Measurements from ENCODE around the gene MRPS23. TPM values are rescaled to one million over a fixed set of nuclear protein-coding genes. Genes with fewer than 3 reads are reported as not detected.

Gene MRPS23
- total and polyA plus RNA-seq, 2 of the 13 experiments (the other 11 are each of a cell fraction or from before 2014, with no cell fraction given) = 63.2 to 181 TPM

DNA sequence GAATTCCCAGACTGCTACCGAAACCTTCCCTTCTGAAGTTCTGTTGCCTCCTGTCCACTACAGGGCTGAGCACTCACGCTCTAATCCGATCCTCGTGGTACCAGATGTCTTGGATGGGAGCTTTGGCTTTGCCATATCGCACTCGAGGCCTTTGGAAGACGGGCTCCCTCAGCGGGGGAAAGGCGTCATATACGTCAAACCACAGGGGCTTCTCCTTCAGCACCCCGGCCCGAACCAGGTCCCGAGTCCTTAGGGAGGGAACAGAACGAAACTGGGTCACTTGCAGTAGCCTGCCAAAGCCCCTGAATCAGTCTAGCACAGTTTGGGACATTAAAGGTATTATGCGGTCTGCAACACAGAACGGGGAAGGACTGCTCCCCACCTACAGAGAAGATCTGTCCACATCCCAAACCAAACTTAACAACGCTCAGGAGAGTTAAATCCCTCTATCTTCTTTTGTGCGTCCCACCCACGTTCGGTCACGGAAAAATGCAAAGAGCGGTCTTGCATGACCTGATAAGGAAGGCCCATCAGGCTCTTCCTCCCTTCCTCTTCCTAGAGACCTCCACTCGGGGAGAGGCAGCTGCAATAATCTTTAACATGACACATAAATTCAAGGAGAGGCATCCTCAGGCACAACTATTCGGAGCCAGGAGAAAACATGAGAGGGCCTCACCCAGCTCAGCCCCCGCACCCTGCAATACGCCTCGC is 526 bp downstream of the MRPS23 start (continued):
- 0 out of 2 replicates have a peak, but pooled peaks have one; percentile 5 for TF ChIP-seq ZNF383 (CRISPR knock-in tag; IDR thresholded peaks at IDR 0.05; ENCODE audit: borderline replicate concordance)
- 0 out of 2 replicates have a peak, but pooled peaks have one; percentile 16 for TF ChIP-seq ZSCAN12 (CRISPR knock-in tag; IDR thresholded peaks at IDR 0.05)
- 0 out of 2 replicates have a peak, but pooled peaks have one; percentile 6 for TF ChIP-seq ATF1 (CRISPR knock-in tag; IDR thresholded peaks at IDR 0.05)
- no peak for TF ChIP-seq ZNF333 (CRISPR knock-in tag; IDR thresholded peaks at IDR 0.05; ENCODE audit: borderline replicate concordance)
- TF ChIP-seq ZBTB3 (CRISPR knock-in tag; IDR thresholded peaks at IDR 0.05; ENCODE audit: borderline replicate concordance, low read depth) = peak; percentile 27; the same call in 1 of the 2 replicates
- 0 out of 2 replicates have a peak, but pooled peaks have one; percentile 8 for TF ChIP-seq ZNF263 (CRISPR knock-in tag; IDR thresholded peaks at IDR 0.05)
- TF ChIP-seq REPIN1 (CRISPR knock-in tag; IDR thresholded peaks at IDR 0.05; ENCODE audit: borderline replicate concordance, low read depth) = no peak
- TF ChIP-seq ZNF816 (CRISPR knock-in tag; IDR thresholded peaks at IDR 0.05; ENCODE audit: borderline replicate concordance) = 0 out of 2 replicates have a peak, but pooled peaks have one; percentile 68
- TF ChIP-seq, protein P1, sequence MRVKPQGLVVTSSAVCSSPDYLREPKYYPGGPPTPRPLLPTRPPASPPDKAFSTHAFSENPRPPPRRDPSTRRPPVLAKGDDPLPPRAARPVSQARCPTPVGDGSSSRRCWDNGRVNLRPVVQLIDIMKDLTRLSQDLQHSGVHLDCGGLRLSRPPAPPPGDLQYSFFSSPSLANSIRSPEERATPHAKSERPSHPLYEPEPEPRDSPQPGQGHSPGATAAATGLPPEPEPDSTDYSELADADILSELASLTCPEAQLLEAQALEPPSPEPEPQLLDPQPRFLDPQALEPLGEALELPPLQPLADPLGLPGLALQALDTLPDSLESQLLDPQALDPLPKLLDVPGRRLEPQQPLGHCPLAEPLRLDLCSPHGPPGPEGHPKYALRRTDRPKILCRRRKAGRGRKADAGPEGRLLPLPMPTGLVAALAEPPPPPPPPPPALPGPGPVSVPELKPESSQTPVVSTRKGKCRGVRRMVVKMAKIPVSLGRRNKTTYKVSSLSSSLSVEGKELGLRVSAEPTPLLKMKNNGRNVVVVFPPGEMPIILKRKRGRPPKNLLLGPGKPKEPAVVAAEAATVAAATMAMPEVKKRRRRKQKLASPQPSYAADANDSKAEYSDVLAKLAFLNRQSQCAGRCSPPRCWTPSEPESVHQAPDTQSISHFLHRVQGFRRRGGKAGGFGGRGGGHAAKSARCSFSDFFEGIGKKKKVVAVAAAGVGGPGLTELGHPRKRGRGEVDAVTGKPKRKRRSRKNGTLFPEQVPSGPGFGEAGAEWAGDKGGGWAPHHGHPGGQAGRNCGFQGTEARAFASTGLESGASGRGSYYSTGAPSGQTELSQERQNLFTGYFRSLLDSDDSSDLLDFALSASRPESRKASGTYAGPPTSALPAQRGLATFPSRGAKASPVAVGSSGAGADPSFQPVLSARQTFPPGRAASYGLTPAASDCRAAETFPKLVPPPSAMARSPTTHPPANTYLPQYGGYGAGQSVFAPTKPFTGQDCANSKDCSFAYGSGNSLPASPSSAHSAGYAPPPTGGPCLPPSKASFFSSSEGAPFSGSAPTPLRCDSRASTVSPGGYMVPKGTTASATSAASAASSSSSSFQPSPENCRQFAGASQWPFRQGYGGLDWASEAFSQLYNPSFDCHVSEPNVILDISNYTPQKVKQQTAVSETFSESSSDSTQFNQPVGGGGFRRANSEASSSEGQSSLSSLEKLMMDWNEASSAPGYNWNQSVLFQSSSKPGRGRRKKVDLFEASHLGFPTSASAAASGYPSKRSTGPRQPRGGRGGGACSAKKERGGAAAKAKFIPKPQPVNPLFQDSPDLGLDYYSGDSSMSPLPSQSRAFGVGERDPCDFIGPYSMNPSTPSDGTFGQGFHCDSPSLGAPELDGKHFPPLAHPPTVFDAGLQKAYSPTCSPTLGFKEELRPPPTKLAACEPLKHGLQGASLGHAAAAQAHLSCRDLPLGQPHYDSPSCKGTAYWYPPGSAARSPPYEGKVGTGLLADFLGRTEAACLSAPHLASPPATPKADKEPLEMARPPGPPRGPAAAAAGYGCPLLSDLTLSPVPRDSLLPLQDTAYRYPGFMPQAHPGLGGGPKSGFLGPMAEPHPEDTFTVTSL (CRISPR knock-in tag; IDR thresholded peaks at IDR 0.05; ENCODE audit: borderline replicate concordance) = peak; percentile 59; the same call in 1 of the 2 replicates
- TF ChIP-seq, protein P2, sequence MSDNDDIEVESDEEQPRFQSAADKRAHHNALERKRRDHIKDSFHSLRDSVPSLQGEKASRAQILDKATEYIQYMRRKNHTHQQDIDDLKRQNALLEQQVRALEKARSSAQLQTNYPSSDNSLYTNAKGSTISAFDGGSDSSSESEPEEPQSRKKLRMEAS (IDR thresholded peaks at IDR 0.05) = peak; percentile 34; the same call in 1 of the 2 replicates
- TF ChIP-seq DNMT1 (CRISPR knock-in tag; IDR thresholded peaks at IDR 0.05) = no peak
- TF ChIP-seq, protein P3, sequence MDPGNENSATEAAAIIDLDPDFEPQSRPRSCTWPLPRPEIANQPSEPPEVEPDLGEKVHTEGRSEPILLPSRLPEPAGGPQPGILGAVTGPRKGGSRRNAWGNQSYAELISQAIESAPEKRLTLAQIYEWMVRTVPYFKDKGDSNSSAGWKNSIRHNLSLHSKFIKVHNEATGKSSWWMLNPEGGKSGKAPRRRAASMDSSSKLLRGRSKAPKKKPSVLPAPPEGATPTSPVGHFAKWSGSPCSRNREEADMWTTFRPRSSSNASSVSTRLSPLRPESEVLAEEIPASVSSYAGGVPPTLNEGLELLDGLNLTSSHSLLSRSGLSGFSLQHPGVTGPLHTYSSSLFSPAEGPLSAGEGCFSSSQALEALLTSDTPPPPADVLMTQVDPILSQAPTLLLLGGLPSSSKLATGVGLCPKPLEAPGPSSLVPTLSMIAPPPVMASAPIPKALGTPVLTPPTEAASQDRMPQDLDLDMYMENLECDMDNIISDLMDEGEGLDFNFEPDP (CRISPR knock-in tag; conservative IDR thresholded peaks at IDR 0.05) = 0 out of 2 replicates have a peak, but pooled peaks have one; percentile 14
- no peak for TF ChIP-seq PCBP2 (optimal IDR thresholded peaks at IDR 0.05; ENCODE audit: low read depth, low read length, poor library complexity, severe bottlenecking)
- TF ChIP-seq, protein P4, sequence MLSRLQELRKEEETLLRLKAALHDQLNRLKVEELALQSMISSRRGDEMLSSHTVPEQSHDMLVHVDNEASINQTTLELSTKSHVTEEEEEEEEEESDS (CRISPR knock-in tag; IDR thresholded peaks at IDR 0.05; ENCODE audit: borderline replicate concordance) = 0 out of 2 replicates have a peak, but pooled peaks have one; percentile 18
- peak; percentile 17; the same call in 1 of the 2 replicates for TF ChIP-seq ZNF530 (CRISPR knock-in tag; IDR thresholded peaks at IDR 0.05; ENCODE audit: low read depth)
- no peak for TF ChIP-seq PRDM4 (CRISPR knock-in tag; IDR thresholded peaks at IDR 0.05; ENCODE audit: borderline replicate concordance)

Measured in HepG2 (cell line).